Peyer's patch (tissue), 4 donors: ENCODE measurements around the gene BTLA.

Experiments used
- POLR2A ChIP-seq, 2 donors: fragments of 450-650 bp; IDR thresholded peaks; one replicate each; pipeline ENCODE4 v1.5.1; 2017; ENCODE audit warnings: antibody characterized with exemption in 2 of 2, mild to moderate bottlenecking in 2 of 2, moderate library complexity in 2 of 2
- TF ChIP-seq, protein P1 (sequence below), 6 experiments: fragments of 450-650 bp in 4 of 6; fragments of 200-600 bp in 2 of 6; sonication (generic) in 1 of 6; IDR thresholded peaks; one replicate each; pipeline ENCODE4 v1.5.1; 2017 to 2019; ENCODE audit warnings: antibody characterized with exemption in 6 of 6, mild to moderate bottlenecking in 3 of 6, moderate library complexity in 1 of 6

DNA sequence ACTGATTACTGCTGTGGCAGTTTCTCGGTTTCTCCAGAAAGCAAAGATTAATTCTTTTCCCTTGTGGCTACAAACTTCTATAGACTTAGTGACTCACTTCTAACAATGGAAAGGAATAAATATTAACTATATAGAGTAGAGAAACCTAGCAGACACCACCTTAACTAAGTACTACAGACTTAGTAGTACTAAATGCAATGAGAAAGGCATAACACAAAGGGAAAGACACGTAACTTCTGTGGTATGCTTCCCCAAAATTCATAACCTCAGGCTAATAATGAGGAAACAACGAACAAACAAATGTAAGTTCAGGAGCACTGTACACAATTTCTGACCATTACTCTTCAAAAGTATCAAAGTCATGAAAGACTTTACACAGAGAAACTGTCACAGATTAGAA lies 31.3 kb upstream of the BTLA start:
- TF ChIP-seq, protein P1, sequence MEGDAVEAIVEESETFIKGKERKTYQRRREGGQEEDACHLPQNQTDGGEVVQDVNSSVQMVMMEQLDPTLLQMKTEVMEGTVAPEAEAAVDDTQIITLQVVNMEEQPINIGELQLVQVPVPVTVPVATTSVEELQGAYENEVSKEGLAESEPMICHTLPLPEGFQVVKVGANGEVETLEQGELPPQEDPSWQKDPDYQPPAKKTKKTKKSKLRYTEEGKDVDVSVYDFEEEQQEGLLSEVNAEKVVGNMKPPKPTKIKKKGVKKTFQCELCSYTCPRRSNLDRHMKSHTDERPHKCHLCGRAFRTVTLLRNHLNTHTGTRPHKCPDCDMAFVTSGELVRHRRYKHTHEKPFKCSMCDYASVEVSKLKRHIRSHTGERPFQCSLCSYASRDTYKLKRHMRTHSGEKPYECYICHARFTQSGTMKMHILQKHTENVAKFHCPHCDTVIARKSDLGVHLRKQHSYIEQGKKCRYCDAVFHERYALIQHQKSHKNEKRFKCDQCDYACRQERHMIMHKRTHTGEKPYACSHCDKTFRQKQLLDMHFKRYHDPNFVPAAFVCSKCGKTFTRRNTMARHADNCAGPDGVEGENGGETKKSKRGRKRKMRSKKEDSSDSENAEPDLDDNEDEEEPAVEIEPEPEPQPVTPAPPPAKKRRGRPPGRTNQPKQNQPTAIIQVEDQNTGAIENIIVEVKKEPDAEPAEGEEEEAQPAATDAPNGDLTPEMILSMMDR (IDR thresholded peaks at IDR 0.05) = no peak
- TF ChIP-seq POLR2A (IDR thresholded peaks at IDR 0.05) = no peak
